Measurements from ENCODE around the gene LRRTM4. TPM values are rescaled to one million over a fixed set of nuclear protein-coding genes. Genes with fewer than 3 reads are reported as not detected.

The LRRTM4 gene
- total RNA-seq, 3 donors from 2014 or later (not counting 1 experiment from before 2014, with no cell fraction given): not detected

GRCh38 chr2:77469106-77469505 is 53.1 kb downstream of the LRRTM4 start:
- Mint-ChIP-seq H3K4me1 (no peaks in the 10 kb centered on the region), H3K4me3 (no peak overlapping the region), H3K9me3 (peaks cover 13 to 22% of the 10 kb centered on the region in 2 donors), H3K27me3 (ENCODE audit: low read depth in 2 of 2) (no peaks in the 10 kb centered on the region), H3K27ac (no peak overlapping the region), H3K36me3 (peaks cover 5% of the 10 kb centered on the region)
- DNase-seq (no peak), ATAC-seq (no peak)
- 50% methylated on average over 1 of the region's 4 CpGs for WGBS (ENCODE audit: insufficient coverage)
- peaks cover 4% of the 10 kb centered on the region for H3K9me3 ChIP-seq (ENCODE audit: control insufficient read depth, insufficient read depth, low read length)
- no peak for TF ChIP-seq CTCF (IDR thresholded peaks at IDR 0.05)
- intact Hi-C loops (cut with micrococcal nuclease): no loop called here
- H3K4me3 ChIP-seq (ENCODE audit: low read length): no peak overlapping the region
- no peaks in the 10 kb centered on the region for H3K4me1 ChIP-seq (ENCODE audit: control insufficient read depth, insufficient read depth, low read length)
- H3K36me3 ChIP-seq (ENCODE audit: control insufficient read depth, insufficient read depth, low read length): no peaks in the 10 kb centered on the region
- no peak overlapping the region for H3K27ac ChIP-seq (ENCODE audit: low read length)
- H3K27me3 ChIP-seq (ENCODE audit: control insufficient read depth, insufficient read depth, low read length): no peaks in the 10 kb centered on the region

GRCh38 chr2:77459840-77460239 is 62.3 kb downstream of the LRRTM4 start:
- no peak overlapping the region for H3K4me3 Mint-ChIP-seq
- Histone ChIP-seq H3K4me3 (ENCODE audit: low read length) (no peak overlapping the region), H3K27ac (ENCODE audit: low read length) (no peak overlapping the region), H3K36me3 (ENCODE audit: control insufficient read depth, insufficient read depth, low read length) (no peaks in the 10 kb centered on the region), H3K4me1 (ENCODE audit: control insufficient read depth, insufficient read depth, low read length) (no peaks in the 10 kb centered on the region), H3K9me3 (ENCODE audit: control insufficient read depth, insufficient read depth, low read length) (no peaks in the 10 kb centered on the region), H3K27me3 (ENCODE audit: control insufficient read depth, insufficient read depth, low read length) (no peaks in the 10 kb centered on the region)
- 72% methylated on average over 3 of the region's 3 CpGs for whole genome bisulfite sequencing (ENCODE audit: insufficient coverage)
- H3K4me1 Mint-ChIP-seq: no peaks in the 10 kb centered on the region
- ATAC-seq: no peak
- H3K27me3 Mint-ChIP-seq (ENCODE audit: low read depth in 2 of 2): no peaks in the 10 kb centered on the region
- TF ChIP-seq CTCF (IDR thresholded peaks at IDR 0.05): no peak
- intact Hi-C loops (cut with micrococcal nuclease): no loop called here
- no peak overlapping the region for H3K27ac Mint-ChIP-seq
- peaks cover 20 to 21% of the 10 kb centered on the region in 2 donors for H3K9me3 Mint-ChIP-seq
- no peak for DNase-seq
- no peaks in the 10 kb centered on the region for H3K36me3 Mint-ChIP-seq

- Histone ChIP-seq H3K27me3 (ENCODE audit: control insufficient read depth, insufficient read depth, low read length) (no peaks in the 10 kb centered on the region), H3K4me3 (ENCODE audit: low read length) (no peak overlapping the region), H3K9me3 (ENCODE audit: control insufficient read depth, insufficient read depth, low read length) (no peaks in the 10 kb centered on the region), H3K36me3 (ENCODE audit: control insufficient read depth, insufficient read depth, low read length) (no peaks in the 10 kb centered on the region), H3K4me1 (ENCODE audit: control insufficient read depth, insufficient read depth, low read length) (no peaks in the 10 kb centered on the region), H3K27ac (ENCODE audit: low read length) (no peak overlapping the region)
- WGBS (ENCODE audit: insufficient coverage): 61% methylated on average over 3 of the region's 3 CpGs
- DNase-seq (no peak), ATAC-seq (no peak)
- intact Hi-C loops (cut with micrococcal nuclease): no loop called here
- no peaks in the 10 kb centered on the region for H3K4me1 Mint-ChIP-seq
- no peak overlapping the region for H3K27ac Mint-ChIP-seq
- H3K27me3 Mint-ChIP-seq (ENCODE audit: low read depth in 2 of 2): no peaks in the 10 kb centered on the region
- TF ChIP-seq CTCF (IDR thresholded peaks at IDR 0.05): no peak
- H3K4me3 Mint-ChIP-seq: no peak overlapping the region
- H3K36me3 Mint-ChIP-seq: no peaks in the 10 kb centered on the region
- H3K9me3 Mint-ChIP-seq: peaks cover 17 to 18% of the 10 kb centered on the region in 2 donors
Measured at GRCh38 chr2:77458216-77458615, 64.0 kb downstream of the LRRTM4 start.

- H3K4me3 ChIP-seq (ENCODE audit: low read length): no peak overlapping the region
- Mint-ChIP-seq H3K4me3 (no peak overlapping the region), H3K27ac (no peak overlapping the region), H3K27me3 (ENCODE audit: low read depth in 2 of 2) (no peaks in the 10 kb centered on the region), H3K4me1 (no peaks in the 10 kb centered on the region), H3K9me3 (peaks cover 17% of the 10 kb centered on the region in 2 donors), H3K36me3 (no peaks in the 10 kb centered on the region)
- H3K27ac ChIP-seq (ENCODE audit: low read length): no peak overlapping the region
- H3K36me3 ChIP-seq (ENCODE audit: control insufficient read depth, insufficient read depth, low read length): no peaks in the 10 kb centered on the region
- ATAC-seq (no peak), DNase-seq (no peak)
- no peaks in the 10 kb centered on the region for H3K27me3 ChIP-seq (ENCODE audit: control insufficient read depth, insufficient read depth, low read length)
- TF ChIP-seq CTCF (IDR thresholded peaks at IDR 0.05): no peak
- intact Hi-C loops (cut with micrococcal nuclease): no loop called here
- H3K9me3 ChIP-seq (ENCODE audit: control insufficient read depth, insufficient read depth, low read length): no peaks in the 10 kb centered on the region
- no peaks in the 10 kb centered on the region for H3K4me1 ChIP-seq (ENCODE audit: control insufficient read depth, insufficient read depth, low read length)
- whole genome bisulfite sequencing (ENCODE audit: insufficient coverage): 86% methylated on average over 1 of the region's 1 CpG
Measured at GRCh38 chr2:77457665-77458064, 64.5 kb downstream of the LRRTM4 start.

Data from natural killer cell (primary cell).